ENCODE data around the gene ZNHIT3.

ZNHIT3 gene

DNA sequence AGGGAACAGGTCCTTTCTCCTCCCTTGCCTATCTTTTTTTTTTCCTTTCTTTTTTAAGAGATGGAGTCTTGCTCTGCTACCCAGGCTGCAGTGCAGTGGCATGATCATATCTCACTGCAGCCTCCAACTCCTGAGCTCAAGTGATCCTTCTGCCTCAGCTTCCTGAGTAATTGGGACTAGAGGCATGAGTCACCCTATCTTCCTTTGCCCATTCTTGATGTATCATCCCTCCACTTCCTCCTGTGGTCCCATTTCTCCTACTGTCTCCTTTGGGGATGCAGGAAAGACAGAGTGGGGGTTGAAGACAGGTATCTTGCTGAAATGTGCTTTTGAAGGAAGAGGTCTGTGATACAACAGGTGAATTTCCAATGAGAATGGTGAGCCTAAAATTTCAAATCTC, 42.6 kb downstream of the ZNHIT3 start:
- TF ChIP-seq, protein P1, sequence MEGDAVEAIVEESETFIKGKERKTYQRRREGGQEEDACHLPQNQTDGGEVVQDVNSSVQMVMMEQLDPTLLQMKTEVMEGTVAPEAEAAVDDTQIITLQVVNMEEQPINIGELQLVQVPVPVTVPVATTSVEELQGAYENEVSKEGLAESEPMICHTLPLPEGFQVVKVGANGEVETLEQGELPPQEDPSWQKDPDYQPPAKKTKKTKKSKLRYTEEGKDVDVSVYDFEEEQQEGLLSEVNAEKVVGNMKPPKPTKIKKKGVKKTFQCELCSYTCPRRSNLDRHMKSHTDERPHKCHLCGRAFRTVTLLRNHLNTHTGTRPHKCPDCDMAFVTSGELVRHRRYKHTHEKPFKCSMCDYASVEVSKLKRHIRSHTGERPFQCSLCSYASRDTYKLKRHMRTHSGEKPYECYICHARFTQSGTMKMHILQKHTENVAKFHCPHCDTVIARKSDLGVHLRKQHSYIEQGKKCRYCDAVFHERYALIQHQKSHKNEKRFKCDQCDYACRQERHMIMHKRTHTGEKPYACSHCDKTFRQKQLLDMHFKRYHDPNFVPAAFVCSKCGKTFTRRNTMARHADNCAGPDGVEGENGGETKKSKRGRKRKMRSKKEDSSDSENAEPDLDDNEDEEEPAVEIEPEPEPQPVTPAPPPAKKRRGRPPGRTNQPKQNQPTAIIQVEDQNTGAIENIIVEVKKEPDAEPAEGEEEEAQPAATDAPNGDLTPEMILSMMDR (IDR thresholded peaks at IDR 0.05; ENCODE audit: insufficient read depth, low read depth, low read length, missing control alignments) = no peak
- peak; percentile 80 for DNase-seq (ENCODE audit: low read depth)
- H3K4me3 ChIP-seq (ENCODE audit: low read length) = no peak overlapping the region

DNA sequence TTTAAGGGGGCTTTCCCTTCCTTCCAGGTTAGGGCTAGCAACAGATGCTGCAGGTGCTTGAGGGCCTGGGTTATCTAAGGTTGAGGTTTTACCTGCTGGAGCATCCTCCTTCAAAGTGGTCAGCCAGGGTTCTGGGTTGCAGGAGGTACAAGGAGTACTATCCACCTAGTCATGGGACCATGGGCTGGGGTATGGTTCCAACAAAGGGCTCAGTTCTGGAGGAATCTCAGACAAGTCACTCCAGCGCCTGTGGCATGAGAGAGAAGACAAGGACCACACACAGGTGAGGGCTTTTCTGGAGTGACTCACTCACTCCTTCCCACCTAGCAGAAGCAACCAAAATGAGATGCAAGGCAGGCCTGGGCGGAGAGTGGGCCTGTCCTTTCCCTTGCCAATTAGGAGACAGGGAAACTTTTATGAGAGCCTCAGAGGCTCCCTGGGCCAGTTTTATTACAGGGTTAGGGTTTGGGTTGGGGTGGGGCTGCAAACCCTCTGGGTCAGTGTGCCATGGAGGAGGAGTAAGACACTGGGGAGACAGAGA, 46.0 kb downstream of the ZNHIT3 start:
- H3K4me3 ChIP-seq (ENCODE audit: low read length) = no peak overlapping the region
- DNase-seq (ENCODE audit: low read depth) = peak; percentile 80
- TF ChIP-seq, protein P1 (IDR thresholded peaks at IDR 0.05; ENCODE audit: insufficient read depth, low read depth, low read length, missing control alignments) = no peak

DNA sequence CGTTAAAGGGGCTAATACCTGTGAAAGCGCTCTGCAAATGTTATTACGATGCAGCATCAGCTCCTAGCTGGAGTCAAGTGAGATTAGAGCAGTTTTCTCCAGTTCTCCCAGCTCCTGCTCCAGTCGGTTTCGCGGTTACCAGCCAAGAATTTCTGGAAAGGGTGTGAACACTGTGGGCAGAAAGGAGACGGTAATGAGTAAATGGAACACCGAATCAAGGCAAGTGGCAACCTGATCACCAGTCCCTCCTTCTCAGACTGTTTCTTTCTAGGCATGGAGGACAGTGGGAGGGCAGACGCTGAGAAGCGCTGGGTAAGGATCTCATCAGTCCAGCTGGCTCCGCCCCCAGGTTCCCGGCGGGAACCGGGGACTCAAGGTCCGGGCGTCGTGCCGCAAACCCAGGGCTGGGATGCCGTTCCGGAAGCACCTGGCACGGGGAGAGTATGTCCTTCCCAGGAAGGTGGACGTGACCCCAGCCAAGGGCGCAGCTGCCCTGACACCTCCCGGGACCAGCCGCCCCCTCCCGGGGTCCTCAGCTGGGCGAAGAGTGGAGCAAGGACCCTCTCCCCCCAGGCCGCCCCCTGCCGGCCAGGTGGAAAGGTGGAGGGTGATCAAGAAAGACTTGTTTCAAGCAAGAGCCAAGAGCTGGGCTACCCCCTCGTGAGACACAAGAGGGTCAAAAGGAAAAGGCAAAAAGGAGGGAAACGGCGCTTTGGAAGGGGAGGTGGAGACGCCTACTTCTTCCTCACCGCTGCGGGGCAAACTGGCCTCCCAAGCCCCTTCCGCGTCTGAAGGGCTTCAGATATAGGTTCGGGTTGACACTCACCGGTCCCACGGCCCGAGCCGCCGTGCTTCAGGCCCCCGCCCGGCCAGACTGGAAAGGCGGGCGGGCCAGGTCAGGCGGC, 47.7 kb downstream of the ZNHIT3 start:
- H3K4me3 ChIP-seq (ENCODE audit: low read length) = peak overlapping the region; percentile 88
- TF ChIP-seq, protein P1 (IDR thresholded peaks at IDR 0.05; ENCODE audit: insufficient read depth, low read depth, low read length, missing control alignments) = peak; percentile 40
- peak; percentile 98 for DNase-seq (ENCODE audit: low read depth)

DNA sequence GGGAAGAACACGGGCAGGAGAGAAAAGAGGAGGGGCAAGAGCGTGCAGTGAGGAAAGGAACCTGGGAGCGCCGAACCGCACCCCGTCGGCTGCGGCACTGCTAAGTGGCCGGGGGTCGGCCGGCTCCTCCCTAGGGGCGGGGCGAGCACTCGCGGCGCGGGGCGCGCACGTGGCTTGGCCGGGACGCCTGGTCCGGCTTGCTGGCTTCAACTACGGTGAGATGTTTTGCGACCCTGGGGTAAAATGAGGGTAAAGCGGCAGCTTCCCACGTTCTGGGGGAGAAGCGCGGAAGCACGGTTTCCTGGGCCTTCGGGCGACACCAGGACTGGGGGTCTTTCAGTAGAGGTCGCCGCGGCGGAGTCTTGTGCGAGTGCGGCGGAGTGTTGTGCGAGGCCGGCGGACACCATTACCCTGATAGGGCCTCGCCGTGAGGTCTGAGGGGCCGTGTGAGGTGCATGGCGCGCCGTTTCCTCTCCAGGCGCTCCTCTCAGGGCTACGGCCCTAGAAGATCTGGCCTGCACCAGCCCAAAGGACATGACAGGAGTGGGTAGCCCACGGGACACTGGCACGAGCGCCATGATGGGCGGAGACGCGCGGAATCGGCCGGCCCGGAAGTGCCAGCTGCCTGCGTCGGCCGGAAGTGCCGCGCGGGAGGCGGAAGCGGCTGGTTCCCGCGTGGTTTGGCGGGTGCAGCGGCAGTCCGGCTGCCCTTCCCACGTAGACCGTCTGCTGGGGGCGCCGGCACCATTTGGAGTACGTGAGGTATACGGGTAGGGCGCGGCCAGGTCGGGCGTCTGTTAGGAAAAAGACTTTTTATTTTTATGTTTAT, 48.6 kb downstream of the ZNHIT3 start, which contains the start of the genes MYO19 and PIGW:
Gene MYO19 (minus strand): TSS at position 29 of the 829 bp plus-strand sequence. CDS start 2,330 bp downstream, outside the sequence.
Gene PIGW (plus strand): TSS at position 148 of the 829 bp plus-strand sequence. CDS start 2,115 bp downstream, outside the sequence.
- DNase-seq (ENCODE audit: low read depth) = peak; percentile 98
- peak within 1 kb of the TSS; percentile 88 for H3K4me3 ChIP-seq (ENCODE audit: low read length)
- TF ChIP-seq, protein P1 (IDR thresholded peaks at IDR 0.05; ENCODE audit: insufficient read depth, low read depth, low read length, missing control alignments) = no peak

DNA sequence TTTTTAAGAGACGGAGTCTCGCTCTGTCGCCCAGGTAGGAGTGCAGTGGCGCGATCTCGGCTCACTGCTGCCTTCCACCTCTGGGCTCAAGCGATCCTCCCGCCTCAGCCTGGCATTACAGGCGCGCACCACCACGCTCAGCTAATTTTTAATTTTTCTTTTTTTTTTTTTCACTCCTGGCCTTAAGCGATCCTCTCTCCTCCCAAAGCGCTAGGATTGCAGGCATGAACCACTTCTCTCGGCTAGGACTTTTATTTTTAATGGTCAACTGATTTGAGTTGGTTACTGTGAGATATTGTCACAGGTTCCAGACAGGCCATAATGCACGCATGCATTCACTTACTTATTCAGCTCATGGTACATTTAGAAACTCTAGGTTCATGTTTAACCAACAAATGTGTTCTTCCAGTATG, 49.2 kb downstream of the ZNHIT3 start:
- TF ChIP-seq, protein P1 (IDR thresholded peaks at IDR 0.05; ENCODE audit: insufficient read depth, low read depth, low read length, missing control alignments) = no peak
- H3K4me3 ChIP-seq (ENCODE audit: low read length) = peak overlapping the region; percentile 88
- DNase-seq (ENCODE audit: low read depth) = no peak

DNA sequence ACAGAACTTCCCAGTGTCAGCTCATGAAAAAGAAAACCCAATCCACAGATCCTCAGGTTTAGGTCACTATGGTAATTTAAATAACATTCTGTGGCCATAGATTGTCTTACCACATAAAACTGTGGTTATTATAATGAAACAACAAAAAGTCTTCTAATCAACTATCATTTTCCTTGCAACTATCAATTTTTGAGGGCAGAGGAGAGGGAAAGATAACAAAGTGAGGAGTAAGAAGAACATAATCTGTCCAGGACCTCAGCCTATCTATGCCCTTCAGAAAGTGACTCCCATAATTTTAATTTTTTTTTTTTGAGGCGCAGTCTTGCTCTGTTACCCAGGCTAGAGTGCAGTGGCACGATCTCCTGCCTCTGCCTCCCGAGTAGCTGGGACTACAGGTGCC, 54.2 kb downstream of the ZNHIT3 start:
- H3K4me3 ChIP-seq (ENCODE audit: low read length) = no peak overlapping the region
- no peak for DNase-seq (ENCODE audit: low read depth)
- TF ChIP-seq, protein P1 (IDR thresholded peaks at IDR 0.05; ENCODE audit: insufficient read depth, low read depth, low read length, missing control alignments) = no peak
